GM19351 (cell line): ENCODE results near the gene KERA.

Experiments used
- ATAC-seq: cut with Tn5 transposase; IDR thresholded peaks from one replicate; pipeline ENCODE4 v1.9.1; 2021; ENCODE audit warnings: mild to moderate bottlenecking, moderate library complexity; ENCODE audit not compliant: unreplicated experiment

KERA gene

DNA sequence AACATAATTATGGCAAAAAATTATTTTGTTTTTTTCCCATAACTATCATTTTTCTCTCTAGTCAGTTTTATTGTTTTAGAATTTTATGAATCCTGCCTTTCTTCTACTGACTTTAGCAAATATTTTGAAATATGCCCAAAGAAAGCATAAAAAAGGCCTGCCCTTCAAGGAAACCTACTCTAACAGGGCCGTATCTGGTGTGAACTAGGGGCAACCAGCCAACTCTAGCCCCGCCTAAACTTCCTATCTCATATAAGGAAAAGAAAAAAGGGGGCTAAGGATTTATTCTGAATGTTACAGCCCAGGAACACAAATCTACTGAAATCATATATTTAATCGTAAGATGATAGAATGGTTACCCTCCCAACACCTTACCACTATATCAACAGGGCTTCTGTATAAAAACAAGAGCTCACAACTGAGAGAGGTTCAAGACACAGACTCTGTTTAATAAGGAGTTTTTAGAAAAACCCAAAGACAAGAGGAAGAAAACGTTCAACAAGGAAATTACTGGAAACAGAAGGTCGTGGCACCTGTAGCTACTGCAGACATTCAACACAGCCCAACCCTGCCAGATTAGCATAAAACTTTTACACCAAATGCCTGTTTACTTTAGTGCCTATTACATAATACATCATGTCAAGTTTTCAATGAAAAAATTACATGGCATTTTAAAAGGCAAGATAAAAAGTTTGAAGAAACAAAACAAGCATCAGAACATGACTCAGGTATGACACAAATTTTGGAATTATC lies 40.1 kb downstream of the KERA start:
- no peak for ATAC-seq

DNA sequence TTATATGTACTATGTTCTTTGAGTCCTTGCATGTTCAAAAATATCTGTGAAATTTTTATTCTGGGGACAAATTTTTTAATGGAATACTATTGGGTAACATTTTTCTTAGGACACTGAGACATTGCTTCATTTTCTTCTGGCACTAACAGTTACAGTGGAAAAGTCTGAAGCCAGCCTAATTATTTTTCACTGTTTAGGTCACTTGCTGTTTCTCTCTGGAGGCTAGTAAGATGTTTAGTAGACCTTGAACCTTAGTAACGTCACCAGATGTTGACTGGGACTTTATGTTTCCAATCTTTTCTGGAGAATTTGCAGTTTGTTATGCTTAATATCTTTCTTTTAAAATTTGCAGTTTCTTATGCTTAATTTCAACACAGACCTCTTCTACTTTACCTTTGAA lies 40.8 kb downstream of the KERA start:
- ATAC-seq, result no peak

DNA sequence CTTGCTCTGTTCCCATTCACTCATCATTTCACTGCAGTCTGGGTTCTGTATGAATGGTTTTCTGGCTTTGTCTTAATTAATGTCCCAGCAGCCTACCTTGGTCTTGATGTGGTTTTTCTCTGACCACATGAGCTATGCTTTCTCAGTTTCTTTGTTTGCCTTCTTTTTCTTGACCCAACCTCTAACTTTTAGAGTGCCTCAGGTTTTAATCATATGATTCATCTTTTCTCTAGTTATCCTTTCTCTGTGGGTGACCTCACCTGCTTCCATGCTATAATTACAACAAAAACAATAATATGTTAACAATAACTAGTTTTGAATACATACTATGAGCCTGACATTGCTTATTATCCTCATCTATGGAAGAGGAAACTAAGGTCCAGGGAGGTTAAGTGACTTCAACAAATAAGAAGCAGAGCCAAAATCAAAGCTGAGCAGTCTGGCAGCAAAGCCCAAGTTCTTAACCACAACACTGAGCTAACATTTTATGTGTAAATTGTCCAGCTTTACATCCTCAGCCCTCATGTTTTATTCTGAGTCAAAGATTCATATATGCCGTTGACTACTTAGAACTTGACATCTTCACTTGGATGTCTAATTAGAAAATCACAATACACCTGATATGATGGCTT lies 48.4 kb downstream of the KERA start:
- ATAC-seq, result peak; percentile 88

DNA sequence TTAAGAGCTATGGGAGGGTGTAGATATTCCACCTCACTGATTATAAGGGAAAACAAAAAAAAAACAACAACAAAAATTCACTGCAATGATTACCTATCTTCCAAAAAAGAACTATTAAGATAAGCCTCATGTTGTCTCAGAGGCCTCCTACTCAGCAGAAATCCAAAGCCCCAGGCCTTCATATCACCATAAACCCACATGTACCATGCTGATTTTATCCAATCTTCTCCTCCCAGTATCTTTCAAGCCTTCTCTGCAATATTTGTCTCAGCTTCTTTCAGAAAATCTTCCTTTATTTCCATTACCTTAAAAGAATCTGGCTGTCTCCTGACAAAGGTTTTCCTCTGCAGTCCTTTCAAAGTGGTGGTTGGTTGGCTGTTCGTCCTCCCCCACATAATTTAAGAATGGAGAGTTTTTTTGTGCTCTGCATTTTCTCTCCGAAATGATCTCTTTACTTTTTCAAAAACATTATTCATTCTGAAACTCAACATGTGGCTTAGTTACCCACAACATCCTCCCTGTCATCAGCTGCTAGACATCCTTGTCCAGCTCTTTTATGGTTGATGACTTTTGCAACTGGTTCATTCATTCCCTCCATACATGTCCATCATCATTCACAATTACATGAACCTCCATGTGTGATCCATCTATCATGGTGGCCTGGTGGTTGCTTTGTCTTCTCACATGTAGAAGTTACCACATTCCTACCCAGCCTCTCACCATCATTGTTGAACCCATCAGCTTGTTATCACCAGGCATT lies 50.1 kb downstream of the KERA start:
- peak; percentile 74 for ATAC-seq

DNA sequence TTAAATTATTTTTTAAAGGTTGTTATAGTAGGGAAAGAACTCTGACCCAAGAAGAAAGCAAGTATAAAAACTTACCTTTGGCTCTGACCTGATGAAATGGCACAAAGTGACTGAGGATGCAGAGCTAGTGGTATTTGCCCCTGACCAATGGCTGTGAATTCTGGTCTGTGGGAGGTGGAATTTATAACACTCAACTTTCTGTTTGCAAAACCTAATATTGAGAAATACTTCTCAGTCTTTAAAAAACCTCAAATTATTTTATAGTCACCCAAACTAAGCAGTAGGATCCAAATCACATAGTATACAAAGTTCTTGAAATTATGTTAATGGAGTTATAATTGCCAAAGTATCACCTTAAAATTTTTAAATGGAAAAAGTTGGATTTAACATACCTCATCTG lies 53.0 kb downstream of the KERA start, which contains the start of gene EPYC:
EPYC (minus strand) TSS at position 101 of the 400 bp plus-strand sequence. CDS start 2,407 bp downstream, outside the sequence.
- ATAC-seq, result no peak

DNA sequence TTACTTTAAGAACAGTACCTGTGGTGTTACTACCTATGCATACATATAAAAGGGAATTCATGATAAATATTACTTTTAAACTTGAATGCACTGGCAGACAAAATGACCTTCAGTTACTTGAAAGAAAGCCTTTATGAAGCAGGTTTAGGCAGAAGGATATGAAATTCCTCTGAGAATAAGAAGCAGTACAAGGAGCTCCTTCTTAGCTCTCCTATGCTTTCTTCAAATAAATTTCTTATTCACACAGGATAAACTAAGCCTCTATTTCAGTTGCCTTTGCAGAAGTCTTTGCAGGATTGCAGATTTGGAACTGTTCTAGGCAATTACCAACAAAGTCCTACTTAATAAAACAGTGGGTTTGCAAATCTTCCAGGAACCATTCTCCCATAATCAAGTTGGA lies 54.1 kb downstream of the KERA start:
- no peak for ATAC-seq

DNA sequence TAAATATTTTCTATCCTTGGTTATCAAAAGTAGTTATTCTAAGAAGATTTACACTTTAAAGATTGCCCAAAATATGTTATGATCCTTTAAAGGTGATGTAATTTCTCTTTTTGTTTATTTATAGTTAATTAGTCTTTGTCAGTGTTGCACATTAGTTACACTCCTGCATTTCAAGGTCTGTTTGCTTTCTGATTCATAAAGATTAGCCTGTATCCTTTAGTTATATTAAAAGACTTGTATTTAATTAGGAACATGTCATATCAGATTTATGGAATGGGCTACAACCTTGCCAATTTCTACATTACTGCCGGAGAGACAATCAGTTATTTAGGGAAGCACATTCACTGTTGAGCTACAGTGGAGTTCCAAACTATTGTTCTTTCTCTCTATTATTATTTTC lies 56.5 kb downstream of the KERA start:
- ATAC-seq, result no peak
